Endothelial cell (in vitro differentiated cells): ENCODE data around the gene PDE10A. TPM values are rescaled to one million over a fixed set of nuclear protein-coding genes. Genes with fewer than 3 reads are reported as not detected.

Experiments
- DNase-seq: peaks from one replicate; pipeline ENCODE4 v3.0.0; 2021; ENCODE audit warnings: low spot score
- H3K27ac Mint-ChIP-seq: one replicate; pipeline ENCODE4 v1.8.0; 2021; ENCODE audit warnings: mixed read lengths, inconsistent platforms; ENCODE audit not compliant: unreplicated experiment
- H3K27me3 Mint-ChIP-seq: one replicate; pipeline ENCODE4 v1.8.0; 2021; ENCODE audit warnings: mild to moderate bottlenecking, moderate library complexity, mixed read lengths, inconsistent platforms; ENCODE audit not compliant: unreplicated experiment
- H3K36me3 Mint-ChIP-seq: one replicate; pipeline ENCODE4 v1.8.0; 2021; ENCODE audit warnings: mild to moderate bottlenecking, low read depth, mixed read lengths, inconsistent platforms; ENCODE audit not compliant: unreplicated experiment
- H3K4me1 Mint-ChIP-seq: one replicate; pipeline ENCODE4 v1.8.0; 2021; ENCODE audit warnings: mild to moderate bottlenecking, mixed read lengths, inconsistent platforms; ENCODE audit not compliant: unreplicated experiment
- H3K4me3 Mint-ChIP-seq: one replicate; pipeline ENCODE4 v1.8.0; 2021; ENCODE audit warnings: mild to moderate bottlenecking, mixed read lengths, inconsistent platforms; ENCODE audit not compliant: unreplicated experiment
- H3K9me3 Mint-ChIP-seq: one replicate; pipeline ENCODE4 v1.8.0; 2021; ENCODE audit warnings: mixed read lengths, inconsistent platforms; ENCODE audit not compliant: unreplicated experiment
- CTCF ChIP-seq: fragments of 200-600 bp; sonication (generic); IDR thresholded peaks from one replicate; pipeline ENCODE4 v1.5.0; 2021; ENCODE audit warnings: antibody characterized with exemption; ENCODE audit not compliant: unreplicated experiment
- total RNA-seq: library from RNA; stranded (reverse); fragmentation: NEBNext Ultra II Directional; extraction: Animal tissue kit (Norgen Biotek cat#: 25700); gene quantifications from one replicate; pipeline ENCODE4 v1.2.1, GENCODE V29; 2021; ENCODE audit not compliant: unreplicated experiment

The PDE10A gene
- total RNA-seq, 1 donor from 2014 or later, result 11.5 TPM

GRCh38 chr6:165664559-165665383 lies 1.7 kb upstream of the PDE10A start:
- DNase-seq, result no peak
- Mint-ChIP-seq H3K4me1 (peaks cover 24% of the 10 kb centered on the region), H3K9me3 (no peaks in the 10 kb centered on the region), H3K27ac (no peak overlapping the region), H3K27me3 (peaks cover 18% of the 10 kb centered on the region), H3K4me3 (peak overlapping the region; percentile 82), H3K36me3 (peaks cover 8% of the 10 kb centered on the region)
- peak; percentile 24 for TF ChIP-seq CTCF

- peaks cover 20% of the 10 kb centered on the region for H3K27me3 Mint-ChIP-seq
Observed at GRCh38 chr6:165663736-165664558, 906 bp upstream of the PDE10A start.

GRCh38 chr6:165663377-165663735 lies 315 bp upstream of the PDE10A start:
- peak; percentile 41 for DNase-seq
- no peak for TF ChIP-seq CTCF
- Mint-ChIP-seq H3K27ac (peak overlapping the region; percentile 81), H3K4me1 (peaks cover 26% of the 10 kb centered on the region), H3K4me3 (peak overlapping the region; percentile 94), H3K27me3 (peaks cover 21% of the 10 kb centered on the region), H3K36me3 (peaks cover 8% of the 10 kb centered on the region), H3K9me3 (no peaks in the 10 kb centered on the region)

More at GRCh38 chr6:165663736-165664558, 906 bp upstream of the PDE10A start:
- H3K27ac Mint-ChIP-seq, result peak overlapping the region; percentile 81
- H3K4me1 Mint-ChIP-seq, result peaks cover 23% of the 10 kb centered on the region
- H3K4me3 Mint-ChIP-seq, result peak overlapping the region; percentile 94
- H3K36me3 Mint-ChIP-seq, result peaks cover 8% of the 10 kb centered on the region
- H3K9me3 Mint-ChIP-seq, result no peaks in the 10 kb centered on the region
- no peak for TF ChIP-seq CTCF
- DNase-seq, result peak; percentile 25

GRCh38 chr6:165662041-165662748 lies 846 bp downstream of the PDE10A start:
- no peak overlapping the region for H3K27ac Mint-ChIP-seq
- TF ChIP-seq CTCF, result no peak
- peaks cover 8% of the 10 kb centered on the region for H3K36me3 Mint-ChIP-seq
- peaks cover 23% of the 10 kb centered on the region for H3K27me3 Mint-ChIP-seq
- no peaks in the 10 kb centered on the region for H3K9me3 Mint-ChIP-seq
- peaks cover 36% of the 10 kb centered on the region for H3K4me1 Mint-ChIP-seq
- peak overlapping the region; percentile 84 for H3K4me3 Mint-ChIP-seq
- DNase-seq, result peak; percentile 48
